DOHH2 (cell line): ENCODE data around the gene FAM174C.

Experiments used
- CTCF ChIP-seq: fragments of 200-600 bp; sonication (generic); IDR thresholded peaks from one replicate; pipeline ENCODE4 v1.5.1; 2014; ENCODE audit warnings: antibody characterized with exemption, mild to moderate bottlenecking, low read depth, low read length; ENCODE audit not compliant: poor library complexity, severe bottlenecking
- EZH2phosphoT487 ChIP-seq: fragments of 200-600 bp; sonication (generic); IDR thresholded peaks from 2 replicates; pipeline ENCODE4 v1.6.1; 2017; ENCODE audit warnings: borderline replicate concordance, mild to moderate bottlenecking, antibody characterized with exemption, low read length, moderate library complexity, mixed read lengths

DNA sequence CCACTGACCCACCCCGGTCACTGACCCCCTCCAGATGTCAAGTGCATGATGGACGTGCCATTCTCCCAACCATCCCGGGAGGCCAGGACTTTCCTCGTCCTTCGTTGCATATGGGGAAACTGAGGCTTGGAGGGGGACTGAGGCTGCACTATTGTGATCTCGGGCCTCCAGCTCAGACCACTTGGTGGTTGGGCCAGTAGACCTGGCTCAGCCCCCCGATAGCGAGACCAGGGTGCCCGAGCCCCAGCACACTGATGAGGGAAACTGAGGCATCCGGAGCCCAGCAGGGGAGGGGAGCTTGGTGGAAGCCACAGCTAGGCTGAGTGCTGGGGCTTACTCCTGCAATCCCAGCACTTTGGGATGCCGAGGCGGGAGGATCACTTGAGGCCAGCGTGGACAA is 20.7 kb downstream of the FAM174C start:
- TF ChIP-seq CTCF (no peak), EZH2phosphoT487 (no peak)
